ENCODE results near the gene DHX9. TPM values are rescaled to one million over a fixed set of nuclear protein-coding genes. Genes with fewer than 3 reads are reported as not detected.

Gene DHX9
- total and polyA plus RNA-seq, 2 donors (not counting 1 experiment from before 2014, with no cell fraction given) = 120 to 133 TPM

GRCh38 chr1:182851825-182852224, 12.7 kb downstream of the DHX9 start:
- Histone ChIP-seq H3K27ac (ENCODE audit: insufficient read depth, low read length) (no peak overlapping the region), H3K4me1 (ENCODE audit: control insufficient read depth, extremely low read depth, insufficient read depth, low read length) (no peaks in the 10 kb centered on the region), H3K79me2 (ENCODE audit: control insufficient read depth, insufficient read depth, low read length) (peaks cover 63% of the 10 kb centered on the region), H4K20me1 (ENCODE audit: control insufficient read depth, extremely low read depth, insufficient read depth, low read length) (no peaks in the 10 kb centered on the region), H3K4me3 (replicated peaks in 1 of 4; ENCODE audit: control extremely low read depth in 1 of 4, insufficient read depth in 1 of 4, low read depth in 3 of 4, low read length in 4 of 4) (no peak overlapping the region), H3K36me3 (ENCODE audit: control insufficient read depth, insufficient read depth, low read length) (peaks cover 25% of the 10 kb centered on the region), H3K27me3 (ENCODE audit: control insufficient read depth, insufficient read depth, low read length) (no peaks in the 10 kb centered on the region), H3K4me2 (ENCODE audit: extremely low read depth, insufficient read depth, low read length) (no peak overlapping the region), H3K9me3 (ENCODE audit: control insufficient read depth, insufficient read depth, low read depth, low read length) (no peaks in the 10 kb centered on the region), H2AFZ (ENCODE audit: low read length) (no peak overlapping the region), H3K9ac (ENCODE audit: insufficient read depth, low read length) (no peak overlapping the region)
- no peak for TF ChIP-seq EZH2 (IDR thresholded peaks at IDR 0.05; ENCODE audit: low read length, missing control alignments)
- TF ChIP-seq CTCF (conservative IDR thresholded peaks at IDR 0.05 in 1 of 2, IDR thresholded peaks at IDR 0.05 in 1 of 2; ENCODE audit: low read depth in 1 of 2, low read length in 2 of 2) = no peak
- DNase-seq (ENCODE audit: low read depth in 2 of 2) = no peak

GRCh38 chr1:182855911-182856310, 16.8 kb downstream of the DHX9 start:
- TF ChIP-seq EZH2 (IDR thresholded peaks at IDR 0.05; ENCODE audit: low read length, missing control alignments) (no peak), CTCF (conservative IDR thresholded peaks at IDR 0.05 in 1 of 2, IDR thresholded peaks at IDR 0.05 in 1 of 2; ENCODE audit: low read depth in 1 of 2, low read length in 2 of 2) (no peak)
- peaks cover 28% of the 10 kb centered on the region for H3K36me3 ChIP-seq (ENCODE audit: control insufficient read depth, insufficient read depth, low read length)
- no peak for DNase-seq (ENCODE audit: low read depth in 2 of 2)
- no peaks in the 10 kb centered on the region for H3K27me3 ChIP-seq (ENCODE audit: control insufficient read depth, insufficient read depth, low read length)
- H3K27ac ChIP-seq (ENCODE audit: insufficient read depth, low read length) = no peak overlapping the region
- no peak overlapping the region for H3K4me3 ChIP-seq (replicated peaks in 1 of 4; ENCODE audit: control extremely low read depth in 1 of 4, insufficient read depth in 1 of 4, low read depth in 3 of 4, low read length in 4 of 4)
- H3K79me2 ChIP-seq (ENCODE audit: control insufficient read depth, insufficient read depth, low read length) = peaks cover 27% of the 10 kb centered on the region
- no peaks in the 10 kb centered on the region for H4K20me1 ChIP-seq (ENCODE audit: control insufficient read depth, extremely low read depth, insufficient read depth, low read length)
- no peaks in the 10 kb centered on the region for H3K4me1 ChIP-seq (ENCODE audit: control insufficient read depth, extremely low read depth, insufficient read depth, low read length)
- H3K9ac ChIP-seq (ENCODE audit: insufficient read depth, low read length) = no peak overlapping the region
- H2AFZ ChIP-seq (ENCODE audit: low read length) = no peak overlapping the region
- H3K4me2 ChIP-seq (ENCODE audit: extremely low read depth, insufficient read depth, low read length) = no peak overlapping the region
- H3K9me3 ChIP-seq (ENCODE audit: control insufficient read depth, insufficient read depth, low read depth, low read length) = no peaks in the 10 kb centered on the region

- Histone ChIP-seq H3K4me1 (ENCODE audit: control insufficient read depth, extremely low read depth, insufficient read depth, low read length) (no peaks in the 10 kb centered on the region), H3K9ac (ENCODE audit: insufficient read depth, low read length) (no peak overlapping the region), H3K27ac (ENCODE audit: insufficient read depth, low read length) (no peak overlapping the region), H4K20me1 (ENCODE audit: control insufficient read depth, extremely low read depth, insufficient read depth, low read length) (no peaks in the 10 kb centered on the region), H3K9me3 (ENCODE audit: control insufficient read depth, insufficient read depth, low read depth, low read length) (no peaks in the 10 kb centered on the region), H3K79me2 (ENCODE audit: control insufficient read depth, insufficient read depth, low read length) (peaks cover 23% of the 10 kb centered on the region), H3K4me2 (ENCODE audit: extremely low read depth, insufficient read depth, low read length) (no peak overlapping the region), H2AFZ (ENCODE audit: low read length) (no peak overlapping the region), H3K36me3 (ENCODE audit: control insufficient read depth, insufficient read depth, low read length) (peaks cover 23% of the 10 kb centered on the region), H3K27me3 (ENCODE audit: control insufficient read depth, insufficient read depth, low read length) (no peaks in the 10 kb centered on the region), H3K4me3 (replicated peaks in 1 of 4; ENCODE audit: control extremely low read depth in 1 of 4, insufficient read depth in 1 of 4, low read depth in 3 of 4, low read length in 4 of 4) (no peak overlapping the region)
- TF ChIP-seq EZH2 (IDR thresholded peaks at IDR 0.05; ENCODE audit: low read length, missing control alignments) (no peak), CTCF (conservative IDR thresholded peaks at IDR 0.05 in 1 of 2, IDR thresholded peaks at IDR 0.05 in 1 of 2; ENCODE audit: low read depth in 1 of 2, low read length in 2 of 2) (no peak)
- no peak for DNase-seq (ENCODE audit: low read depth in 2 of 2)
These were observed 18.1 kb downstream of the DHX9 start for GRCh38 chr1:182857212-182857611.
